GM23338 (cell line): ENCODE data around the gene ME3. TPM values are rescaled to one million over a fixed set of nuclear protein-coding genes. Genes with fewer than 3 reads are reported as not detected.

ENCODE experiments used
- ATAC-seq: fragments of 200-7000 bp; cut with Tn5 transposase; 3 replicates; pipeline ENCODE4 v1.9.1; 2020
- DNase-seq: peaks from one replicate; pipeline ENCODE4 v3.0.0-alpha.2; 2015; ENCODE audit warnings: low spot score
- H2AFZ ChIP-seq: fragments of 200-600 bp; sonication (generic); 2 replicates; pipeline ENCODE4 v1.8.0; 2016; ENCODE audit warnings: antibody characterized with exemption, mild to moderate bottlenecking, moderate library complexity
- H3F3A ChIP-seq: fragments of 200-600 bp; sonication (generic); replicated peaks from 2 replicates; pipeline ENCODE4 v1.8.0; 2017; ENCODE audit warnings: antibody characterized with exemption, mixed run types, low read depth
- H3K27ac ChIP-seq: fragments of 200-600 bp; sonication (generic); 2 replicates; pipeline ENCODE4 v1.6.1; 2016; ENCODE audit warnings: low read depth
- H3K27me3 ChIP-seq: fragments of 200-600 bp; sonication (generic); 2 replicates; pipeline ENCODE4 v1.8.0; 2016; ENCODE audit warnings: mild to moderate bottlenecking, mixed run types, moderate library complexity; ENCODE audit not compliant: insufficient read depth
- H3K36me3 ChIP-seq: fragments of 200-600 bp; sonication (generic); 2 replicates; pipeline ENCODE4 v1.8.0; 2016; ENCODE audit warnings: mild to moderate bottlenecking; ENCODE audit not compliant: insufficient read depth
- H3K4me1 ChIP-seq: fragments of 200-600 bp; sonication (generic); 2 replicates; pipeline ENCODE4 v1.8.0; 2016; ENCODE audit warnings: mild to moderate bottlenecking, moderate library complexity; ENCODE audit not compliant: insufficient read depth
- H3K4me2 ChIP-seq: fragments of 200-600 bp; sonication (generic); 2 replicates; pipeline ENCODE4 v1.7.1; 2017; ENCODE audit warnings: mixed run types
- H3K4me3 ChIP-seq: fragments of 200-600 bp; sonication (generic); 2 replicates; pipeline ENCODE4 v1.6.1; 2016; ENCODE audit warnings: mixed run types
- H3K79me2 ChIP-seq: fragments of 200-600 bp; sonication (generic); replicated peaks from 2 replicates; pipeline ENCODE4 v1.8.0; 2017; ENCODE audit warnings: mild to moderate bottlenecking; ENCODE audit not compliant: insufficient read depth
- H3K9me2 ChIP-seq: fragments of 200-600 bp; sonication (generic); 2 replicates; pipeline ENCODE4 v1.8.0; 2017; ENCODE audit not compliant: insufficient read depth
- H4K20me1 ChIP-seq: fragments of 200-600 bp; sonication (generic); replicated peaks from 2 replicates; pipeline ENCODE4 v1.8.0; 2017; ENCODE audit warnings: mild to moderate bottlenecking; ENCODE audit not compliant: insufficient read depth
- H3K27ac Mint-ChIP-seq: 2 replicates; pipeline ENCODE4 v1.8.0; 2020; ENCODE audit warnings: inconsistent platforms, mild to moderate bottlenecking, moderate library complexity, mixed read lengths
- H3K27me3 Mint-ChIP-seq: 3 replicates; pipeline ENCODE4 v1.8.0; 2022; ENCODE audit warnings: low read depth, mild to moderate bottlenecking, moderate library complexity, mixed read lengths, inconsistent platforms; ENCODE audit not compliant: insufficient read depth, poor library complexity
- H3K36me3 Mint-ChIP-seq: 3 replicates; pipeline ENCODE4 v1.8.0; 2021; ENCODE audit warnings: low read depth, mild to moderate bottlenecking, inconsistent platforms, moderate library complexity, mixed read lengths
- H3K4me1 Mint-ChIP-seq: 3 replicates; pipeline ENCODE4 v1.8.0; 2020; ENCODE audit warnings: mild to moderate bottlenecking, inconsistent platforms, mixed read lengths
- H3K4me3 Mint-ChIP-seq: 3 replicates; pipeline ENCODE4 v1.8.0; 2021; ENCODE audit warnings: moderate library complexity, mild to moderate bottlenecking, inconsistent platforms, mixed read lengths
- H3K9me3 Mint-ChIP-seq: 3 replicates; pipeline ENCODE4 v1.8.0; 2020; ENCODE audit warnings: moderate library complexity, mild to moderate bottlenecking, inconsistent platforms, mixed read lengths
- CTCF ChIP-seq, 2 experiments: fragments of 200-600 bp in 1 of 2; sonication (generic) in 1 of 2; conservative IDR thresholded peaks; 2 replicates each; pipeline versions ENCODE4 v1.5.1 to v1.6.1; 2016 to 2017; ENCODE audit warnings: antibody characterized with exemption in 2 of 2, low read depth in 2 of 2, mild to moderate bottlenecking in 2 of 2, moderate library complexity in 1 of 2
- ETS1 ChIP-seq: IDR thresholded peaks from 2 replicates; pipeline ENCODE4 v1.6.1; 2016; ENCODE audit warnings: antibody characterized with exemption
- EZH2 ChIP-seq: fragments of 200-600 bp; sonication (generic); IDR thresholded peaks from one replicate; pipeline ENCODE4 v1.8.0; 2017; ENCODE audit warnings: antibody characterized with exemption, mild to moderate bottlenecking, low read depth; ENCODE audit not compliant: unreplicated experiment
- EZH2phosphoT487 ChIP-seq: fragments of 200-600 bp; sonication (generic); IDR thresholded peaks from one replicate; pipeline ENCODE4 v1.8.1; 2018; ENCODE audit warnings: antibody characterized with exemption; ENCODE audit not compliant: unreplicated experiment
- JUNB ChIP-seq: IDR thresholded peaks from one replicate; pipeline ENCODE4 v1.6.1; 2016; ENCODE audit warnings: antibody characterized with exemption; ENCODE audit not compliant: unreplicated experiment
- NANOG ChIP-seq: IDR thresholded peaks from 2 replicates; pipeline ENCODE4 v1.6.1; 2016; ENCODE audit warnings: antibody characterized with exemption, borderline replicate concordance
- ZNF114 ChIP-seq: fragments of 250-450 bp; sonication (Bioruptor Pico); IDR thresholded peaks from 2 replicates; pipeline ENCODE4 v1.5.0; 2020; ENCODE audit warnings: mild to moderate bottlenecking, moderate library complexity
- ZNF331 ChIP-seq: fragments of 250-450 bp; sonication (Bioruptor Pico); IDR thresholded peaks from 2 replicates; pipeline ENCODE4 v1.5.0; 2020; ENCODE audit warnings: low read depth, mild to moderate bottlenecking, moderate library complexity
- ZNF462 ChIP-seq: fragments of 250-450 bp; sonication (Bioruptor Pico); IDR thresholded peaks from 2 replicates; pipeline ENCODE4 v1.5.0; 2020; ENCODE audit warnings: mild to moderate bottlenecking, moderate library complexity
- polyA plus RNA-seq: library from polyadenylated mRNA; unstranded; fragments of >200 nt; fragmentation: Nextera tagmentation; extraction: Ambion mirVana; gene quantifications from 2 replicates; pipeline ENCODE4 v1.2.1, GENCODE V29; 2016
- total RNA-seq: library from RNA; depleted of rRNA; stranded (reverse); fragments of >200 nt; shearing (Covaris generic); gene quantifications from 2 replicates; pipeline ENCODE4 v1.2.3, GENCODE V29; 2014

ME3 gene
- total and polyA plus RNA-seq, 2 experiments from 2014 or later, result 1.3 to 4.0 TPM

- TF ChIP-seq ZNF462 (CRISPR knock-in tag) (no peak), ETS1 (no peak), CTCF (conservative IDR thresholded peaks at IDR 0.05; ENCODE audit: low read depth in 2 of 2) (no peak), EZH2phosphoT487 (no peak), NANOG (no peak), ZNF331 (no peak)
Measured at GRCh38 chr11:86692746-86693145, 20.3 kb upstream of the ME3 start (continued).

- H3K79me2 ChIP-seq, result no peaks in the 10 kb centered on the region
- H3K9me2 ChIP-seq, result 0 out of 2 replicates have a peak, but pooled peaks cover 4% of the 10 kb centered on the region
- no peak overlapping the region for H3K27ac Mint-ChIP-seq
- no peak overlapping the region for H3K27ac ChIP-seq
- no peaks in the 10 kb centered on the region for H3K9me3 Mint-ChIP-seq
- ATAC-seq (no peak), DNase-seq (no peak)
- H2AFZ ChIP-seq, result no peak overlapping the region
- H3K4me3 ChIP-seq, result no peak overlapping the region
- H3K27me3 Mint-ChIP-seq, result peaks cover 2% of the 10 kb centered on the region
- no peaks in the 10 kb centered on the region for H3K36me3 Mint-ChIP-seq
- no peak overlapping the region for H3K4me3 Mint-ChIP-seq
- H3K4me1 Mint-ChIP-seq, result no peaks in the 10 kb centered on the region
- no peaks in the 10 kb centered on the region for H3K4me1 ChIP-seq
- H3F3A ChIP-seq, result no peaks in the 10 kb centered on the region
- no peaks in the 10 kb centered on the region for H4K20me1 ChIP-seq
- no peaks in the 10 kb centered on the region for H3K36me3 ChIP-seq
- H3K4me2 ChIP-seq, result no peak overlapping the region
- H3K27me3 ChIP-seq, result no peaks in the 10 kb centered on the region
- TF ChIP-seq EZH2 (no peak), ZNF114 (CRISPR knock-in tag) (no peak), JUNB (no peak), CTCF (conservative IDR thresholded peaks at IDR 0.05; ENCODE audit: low read depth in 2 of 2) (no peak), ETS1 (no peak), EZH2phosphoT487 (no peak)
Measured at GRCh38 chr11:86692317-86692716, 19.9 kb upstream of the ME3 start.
